Left lung (tissue), 10 donors: ENCODE measurements around the gene SPSB1. TPM values are rescaled to one million over a fixed set of nuclear protein-coding genes. Genes with fewer than 3 reads are reported as not detected.

Experiments used
- ATAC-seq: fragments of 200-7000 bp; cut with Tn5 transposase; one replicate; pipeline ENCODE4 v1.9.1; 2020; ENCODE audit warnings: moderate library complexity
- DNase-seq, 4 donors: peaks; one replicate each; pipeline ENCODE4 v3.0.0-alpha.2; 2013 to 2020
- H3K27ac ChIP-seq, 2 donors: fragments of 200-600 bp; sonication (generic) in 1 of 2; one replicate each; pipeline versions ENCODE4 v1.5.0 to v1.8.0; 2020 to 2021
- H3K27me3 ChIP-seq, 2 donors: fragments of 200-600 bp; sonication (generic) in 1 of 2; one replicate each; pipeline versions ENCODE4 v1.5.0 to v1.8.0; 2020 to 2021
- H3K36me3 ChIP-seq, 2 donors: fragments of 200-600 bp; sonication (generic) in 1 of 2; one replicate each; pipeline versions ENCODE4 v1.5.0 to v1.8.0; 2020 to 2021
- H3K4me1 ChIP-seq, 2 donors: fragments of 200-600 bp; one replicate each; pipeline ENCODE4 v1.8.0; 2021
- H3K4me3 ChIP-seq, 2 donors: fragments of 200-600 bp; sonication (generic) in 1 of 2; one replicate each; pipeline versions ENCODE4 v1.5.0 to v1.8.0; 2020 to 2021; ENCODE audit warnings: mild to moderate bottlenecking in 1 of 2
- H3K9me3 ChIP-seq, 2 donors: fragments of 200-600 bp; sonication (generic) in 1 of 2; one replicate each; pipeline versions ENCODE4 v1.5.0 to v1.8.0; 2020 to 2021
- CTCF ChIP-seq, 2 donors: fragments of 200-600 bp; sonication (generic) in 1 of 2; IDR thresholded peaks; one replicate each; pipeline versions ENCODE4 v1.5.0 to v1.8.0; 2021; ENCODE audit warnings: antibody characterized with exemption in 2 of 2
- intact Hi-C, 2 donors: fragments of 100-400 bp; cut with DNase I; formaldehyde crosslinking; loops; one replicate each; pipeline versions ENCODE4 v1.11.2 to v1.14.2; 2022
- polyA plus RNA-seq, 6 donors: library from polyadenylated mRNA; unstranded; fragments of 120-200 nt; gene quantifications; one replicate each; pipeline ENCODE4 v1.2.1, GENCODE V29; 2013; ENCODE audit not compliant: insufficient read length in 6 of 6
- total RNA-seq, 2 donors: library from RNA; stranded (reverse); fragmentation: NEBNext Ultra II Directional; extraction: Animal tissue kit (Norgen Biotek cat#: 25700); gene quantifications; one replicate each; pipeline ENCODE4 v1.2.1, GENCODE V29; 2021
- donor health status: DM: no; HTN: yes; CAD: no.
- donor health status: DM: no; HTN: no; CAD: no.

The SPSB1 gene
- total and polyA plus RNA-seq, 8 donors: 6.1 to 39.4 (median 7.9) TPM

- ATAC-seq (peak; percentile 16), DNase-seq (peak in 1 of 4 donors; percentile 75)
- intact Hi-C loops: loop anchor here (5.0 to 10.0 kb wide), 3 partner anchors 147 to 195 kb away; no protein-coding TSS in a partner anchor
- Histone ChIP-seq H3K9me3 (peaks cover 0 to 15% of the 10 kb centered on the region in 2 donors), H3K4me3 (no peak overlapping the region), H3K36me3 (no peaks in the 10 kb centered on the region), H3K4me1 (peaks cover 11 to 44% of the 10 kb centered on the region in 2 donors), H3K27ac (peak overlapping the region; percentile 36 to 55), H3K27me3 (peaks cover 0 to 6% of the 10 kb centered on the region in 2 donors)
- TF ChIP-seq CTCF (IDR thresholded peaks at IDR 0.05): no peak
Measured at GRCh38 chr1:9289711-9290485, 2.8 kb upstream of the SPSB1 start.

DNA sequence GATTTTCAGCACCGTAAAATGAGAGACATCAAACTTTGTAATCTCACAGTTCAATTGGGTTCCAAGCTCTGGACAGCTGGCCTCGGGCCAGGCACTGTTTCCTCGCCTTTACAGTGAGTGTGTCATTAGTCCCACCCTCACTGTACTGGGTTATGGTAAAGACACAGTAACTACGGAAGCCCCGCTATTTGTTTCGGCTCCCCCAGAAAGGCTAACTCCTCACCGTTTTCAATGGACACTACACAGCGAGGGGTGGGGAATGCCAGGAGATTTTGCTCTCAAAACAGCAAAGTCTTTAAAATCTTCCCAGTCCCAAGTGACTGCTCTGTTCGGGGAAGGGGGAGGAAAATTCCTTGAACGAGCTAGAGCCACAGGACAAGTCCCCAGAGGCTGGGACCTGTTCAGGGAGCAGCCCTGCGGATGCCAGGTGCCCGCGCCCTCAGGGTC is 757 bp upstream of the SPSB1 start:
- intact Hi-C loops: loop anchor here in 1 of 2 donors (5.0 kb wide), 1 partner anchor 145 kb away; no protein-coding TSS in a partner anchor
- no peaks in the 10 kb centered on the region for H3K36me3 ChIP-seq
- H3K27ac ChIP-seq: peak overlapping the region; percentile 83 to 89
- peaks cover 0 to 6% of the 10 kb centered on the region in 2 donors for H3K27me3 ChIP-seq
- peak overlapping the region; percentile 74 to 90 for H3K4me3 ChIP-seq
- H3K4me1 ChIP-seq: peaks cover 11 to 52% of the 10 kb centered on the region in 2 donors
- ATAC-seq (peak; percentile 0), DNase-seq (peak in 2 of 4 donors; percentile 69 to 84)
- H3K9me3 ChIP-seq: peaks cover 0 to 15% of the 10 kb centered on the region in 2 donors
- no peak for TF ChIP-seq CTCF (IDR thresholded peaks at IDR 0.05)

DNA sequence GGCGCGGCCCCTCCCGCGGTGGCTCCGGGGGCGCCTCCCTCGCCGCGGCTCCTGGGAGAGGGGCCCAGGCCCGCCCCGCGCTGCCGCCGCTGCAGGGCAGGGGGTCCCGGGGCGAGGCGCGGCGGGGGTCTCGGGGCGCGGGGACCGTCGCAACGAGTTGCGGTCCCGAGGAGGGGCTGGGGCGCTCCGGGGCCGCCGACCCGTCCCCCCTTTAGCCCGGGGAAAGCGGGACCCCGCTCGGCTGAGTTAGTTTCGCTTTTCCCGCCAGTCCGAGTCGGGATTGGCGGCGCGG is 493 bp downstream of the SPSB1 start:
- H3K27me3 ChIP-seq: peaks cover 0 to 6% of the 10 kb centered on the region in 2 donors
- peak in 1 of 4 donors; percentile 86 for DNase-seq
- peak overlapping the region; percentile 83 to 89 for H3K27ac ChIP-seq
- ATAC-seq: no peak
- intact Hi-C loops: loop anchor here in 1 of 2 donors (5.0 kb wide), 1 partner anchor 144 kb away; no protein-coding TSS in a partner anchor
- H3K9me3 ChIP-seq: peaks cover 0 to 8% of the 10 kb centered on the region in 2 donors
- peaks cover 11 to 60% of the 10 kb centered on the region in 2 donors for H3K4me1 ChIP-seq
- no peaks in the 10 kb centered on the region for H3K36me3 ChIP-seq
- no peak for TF ChIP-seq CTCF (IDR thresholded peaks at IDR 0.05)
- peak overlapping the region; percentile 74 to 90 for H3K4me3 ChIP-seq

GRCh38 chr1:9293533-9294404 is 1.1 kb downstream of the SPSB1 start:
- H3K9me3 ChIP-seq: peaks cover 0 to 2% of the 10 kb centered on the region in 2 donors
- DNase-seq (peak in 2 of 4 donors; percentile 28 to 84), ATAC-seq (peak; percentile 16)
- H3K27ac ChIP-seq: peak overlapping the region; percentile 83 to 89
- TF ChIP-seq CTCF (IDR thresholded peaks at IDR 0.05): no peak
- H3K36me3 ChIP-seq: no peaks in the 10 kb centered on the region
- H3K27me3 ChIP-seq: peaks cover 0 to 6% of the 10 kb centered on the region in 2 donors
- intact Hi-C loops: loop anchor here in 1 of 2 donors (5.0 kb wide), 1 partner anchor 144 kb away; no protein-coding TSS in a partner anchor
- peak overlapping the region; percentile 74 to 90 for H3K4me3 ChIP-seq
- peaks cover 11 to 60% of the 10 kb centered on the region in 2 donors for H3K4me1 ChIP-seq
